CD4-positive, alpha-beta T cell treated with Interleukin-6 for 4 hours (primary cell): ENCODE results near the gene NOCT.
"Not testable (repeated sequence)": the region's sequence is repeated elsewhere in the genome, so short reads cannot be mapped to it uniquely, and the experiment has no call there.

Experiments used
- DNase-seq: peaks from one replicate; pipeline ENCODE4 v3.0.0-alpha.2; 2020; ENCODE audit warnings: mixed read lengths

The NOCT gene

DNA sequence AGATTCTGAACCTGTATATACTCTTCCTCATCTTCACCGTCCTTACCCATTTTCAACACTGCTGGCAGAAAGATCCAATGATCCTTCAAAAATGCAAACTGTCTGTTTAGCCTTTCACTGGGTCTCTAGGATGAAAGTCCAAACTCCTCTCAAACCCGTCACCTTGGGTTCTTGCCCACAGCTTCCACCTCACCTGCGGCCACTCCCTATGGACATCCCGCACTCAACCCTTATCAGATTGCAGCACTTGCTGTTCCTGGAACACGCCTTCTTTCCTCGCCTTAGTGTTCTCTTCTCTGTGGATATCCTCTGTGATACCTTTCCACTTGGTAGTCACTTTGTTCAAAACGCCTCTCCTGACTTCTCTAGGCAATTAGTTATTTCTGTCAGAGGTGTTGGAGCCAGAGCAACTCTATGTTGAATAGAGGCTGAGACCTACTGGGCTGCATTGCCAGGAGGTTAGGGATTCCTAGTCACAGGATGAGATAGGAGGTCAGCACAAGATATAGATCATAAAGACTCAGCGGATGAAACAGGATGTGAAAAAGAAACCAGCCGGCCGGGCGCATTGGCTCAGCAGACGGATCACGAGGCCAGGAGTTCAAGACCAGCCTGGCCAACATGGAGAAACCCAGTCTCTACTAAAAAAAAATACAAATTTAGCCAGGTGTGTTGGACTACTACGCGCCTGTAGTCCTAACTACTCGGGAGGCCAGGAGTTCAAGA, 4.2 kb upstream of the NOCT start:
- DNase-seq: no peak

DNA sequence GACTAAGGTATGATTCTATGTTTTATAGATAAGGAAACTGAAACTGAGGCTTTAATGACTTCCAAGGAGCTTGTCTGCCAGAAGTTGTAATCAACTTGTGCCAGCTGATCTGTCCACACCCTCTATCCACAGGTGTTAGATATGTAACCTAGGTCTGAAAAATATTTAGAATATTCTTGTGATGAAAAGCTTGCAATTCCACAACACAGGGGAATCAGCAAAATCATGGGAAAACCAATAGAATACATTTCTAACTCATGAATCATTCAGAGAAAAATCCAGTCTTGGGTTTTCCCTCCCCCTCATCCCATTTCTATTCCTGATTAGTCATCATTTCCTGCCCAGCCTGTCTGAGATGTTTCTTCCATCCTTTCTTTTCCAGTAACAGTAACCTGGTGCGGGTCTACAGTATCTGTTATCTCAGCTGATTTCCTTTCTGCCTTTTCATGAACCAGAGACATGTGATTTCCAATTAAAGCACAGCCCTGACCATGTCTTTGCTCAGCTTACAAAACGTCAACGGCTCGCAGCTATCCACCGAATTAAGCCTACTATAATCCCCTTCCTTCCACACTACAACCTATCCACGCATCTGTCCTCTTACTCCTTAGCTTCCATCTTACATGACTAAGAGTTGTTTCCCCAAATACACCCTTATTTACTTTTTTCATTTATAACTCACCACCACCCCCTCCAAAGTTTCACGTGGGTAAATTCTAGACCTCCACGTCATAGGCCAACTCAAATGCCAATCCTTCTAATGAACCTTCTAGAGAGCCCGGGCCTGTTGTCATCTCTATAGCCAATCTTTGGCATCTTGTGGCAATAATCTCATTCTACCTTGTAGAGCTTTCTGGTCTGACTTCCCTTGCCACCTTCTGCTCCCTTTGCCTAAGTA, 961 bp upstream of the NOCT start:
- no peak for DNase-seq

DNA sequence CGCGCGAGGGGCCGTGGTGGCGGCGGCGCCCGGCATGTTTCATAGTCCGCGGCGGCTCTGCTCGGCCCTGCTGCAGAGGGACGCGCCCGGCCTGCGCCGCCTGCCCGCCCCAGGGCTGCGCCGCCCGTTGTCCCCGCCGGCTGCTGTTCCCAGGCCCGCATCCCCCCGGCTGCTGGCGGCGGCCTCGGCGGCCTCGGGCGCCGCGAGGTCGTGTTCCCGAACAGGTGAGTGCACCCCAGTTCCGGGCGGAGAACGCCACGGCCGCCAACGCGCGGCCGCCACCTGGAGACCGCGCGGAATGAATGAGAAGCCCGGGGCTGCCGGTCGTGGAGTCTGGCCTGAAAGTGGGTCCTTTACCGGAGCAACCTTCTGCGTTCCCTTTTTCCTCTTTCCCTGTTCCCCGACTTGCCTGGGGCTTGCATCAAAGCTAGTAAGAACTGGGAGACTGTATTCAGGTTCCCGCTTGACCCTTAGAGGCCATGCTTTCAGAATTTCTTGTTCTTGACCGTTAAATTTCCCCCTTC, 429 bp downstream of the NOCT start:
- DNase-seq: peak; percentile 61

DNA sequence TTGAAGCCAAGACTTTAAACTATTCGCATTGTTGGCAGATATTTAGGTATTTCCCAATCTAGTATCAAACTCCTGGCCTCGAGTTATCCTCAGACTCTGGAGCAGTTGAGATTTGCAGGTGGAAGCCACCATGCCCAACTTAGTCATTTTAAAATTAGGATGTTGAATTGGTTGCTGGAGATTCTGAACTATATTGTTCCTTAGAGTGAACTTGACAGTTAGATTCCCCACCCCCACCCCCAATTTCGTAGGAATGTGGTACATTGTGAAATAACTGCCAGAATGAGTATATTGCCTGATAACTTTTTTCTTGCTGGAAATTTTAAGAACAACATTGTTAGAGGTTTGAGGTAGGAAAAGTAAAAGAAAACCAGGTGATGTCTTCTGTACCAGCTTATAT, 2.3 kb downstream of the NOCT start:
- DNase-seq: no peak

DNA sequence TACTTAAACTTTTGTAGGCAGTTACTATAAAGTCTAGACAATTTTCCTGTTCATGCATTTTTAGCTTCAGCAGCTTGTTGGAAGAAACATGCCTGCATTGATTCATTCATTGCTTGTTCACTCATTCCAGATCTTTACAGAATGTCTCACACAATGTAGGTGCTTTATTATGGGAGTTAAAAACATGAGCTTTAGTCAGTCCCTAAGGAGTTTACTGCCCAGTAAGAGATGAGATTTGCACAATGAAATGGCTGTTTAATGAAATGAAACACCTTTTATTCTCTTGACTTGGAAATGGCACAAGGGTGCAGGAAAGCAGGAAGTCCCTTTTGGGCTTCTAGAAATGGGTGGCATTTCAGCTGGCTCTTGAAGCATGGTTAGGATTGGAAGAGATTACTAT, 2.9 kb downstream of the NOCT start:
- DNase-seq: no peak

DNA sequence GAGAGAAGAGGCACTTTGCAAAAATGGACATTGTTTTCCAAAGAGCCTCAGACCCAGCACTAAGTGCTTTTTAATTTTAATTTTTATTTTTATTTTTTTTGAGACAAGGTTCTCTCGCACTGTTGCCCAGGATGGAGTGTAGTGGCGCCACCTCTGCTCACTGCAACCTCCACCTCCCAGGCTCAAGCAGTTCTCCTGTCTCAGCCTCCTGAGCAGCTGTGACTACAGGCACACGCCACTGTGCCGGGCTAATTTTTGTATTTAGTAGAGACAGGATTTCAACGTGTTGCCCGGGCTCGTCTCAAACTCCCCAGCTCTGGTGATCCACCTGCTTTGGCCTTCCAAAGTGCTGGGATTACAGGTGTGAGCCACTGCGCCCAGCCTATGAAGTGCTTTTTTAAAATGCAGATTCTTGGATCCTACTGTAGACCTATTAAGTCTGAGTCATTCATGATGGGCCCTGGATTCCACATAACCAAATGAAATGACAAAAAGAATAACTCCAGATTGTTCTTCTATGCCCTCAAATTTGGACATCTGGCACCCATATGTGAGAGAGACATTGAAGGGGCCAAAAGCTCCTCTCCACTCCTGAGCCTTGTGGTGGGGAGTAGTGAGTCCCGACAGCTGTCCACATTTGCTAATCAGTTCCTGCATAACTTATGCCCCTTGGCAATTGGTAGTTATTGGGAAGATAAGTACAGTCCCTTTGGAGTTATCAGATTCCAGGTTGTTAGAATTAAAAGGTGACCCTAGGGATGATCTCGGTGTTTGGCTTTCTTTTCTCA, 3.6 kb downstream of the NOCT start:
- no peak for DNase-seq

DNA sequence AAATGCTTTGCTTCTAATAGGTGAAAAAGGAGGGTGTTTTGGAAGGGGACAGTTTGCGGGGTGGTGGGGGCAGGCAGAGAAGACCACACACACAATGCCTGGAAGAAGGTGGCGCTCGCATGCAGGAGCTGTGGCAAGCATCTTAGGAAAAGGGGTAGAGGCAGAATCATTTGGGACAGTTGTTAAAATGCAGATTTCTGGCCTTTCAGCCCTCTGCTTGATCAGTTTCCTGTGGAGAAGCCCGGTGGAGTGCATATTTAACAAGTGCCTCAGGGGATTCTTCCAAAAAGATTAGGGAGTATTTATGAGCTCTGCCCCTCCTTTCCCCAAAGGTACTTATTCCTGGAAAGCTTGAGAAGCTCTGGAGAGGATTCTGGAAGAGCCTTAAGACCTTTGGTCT, 4.8 kb downstream of the NOCT start:
- DNase-seq: no peak

DNA sequence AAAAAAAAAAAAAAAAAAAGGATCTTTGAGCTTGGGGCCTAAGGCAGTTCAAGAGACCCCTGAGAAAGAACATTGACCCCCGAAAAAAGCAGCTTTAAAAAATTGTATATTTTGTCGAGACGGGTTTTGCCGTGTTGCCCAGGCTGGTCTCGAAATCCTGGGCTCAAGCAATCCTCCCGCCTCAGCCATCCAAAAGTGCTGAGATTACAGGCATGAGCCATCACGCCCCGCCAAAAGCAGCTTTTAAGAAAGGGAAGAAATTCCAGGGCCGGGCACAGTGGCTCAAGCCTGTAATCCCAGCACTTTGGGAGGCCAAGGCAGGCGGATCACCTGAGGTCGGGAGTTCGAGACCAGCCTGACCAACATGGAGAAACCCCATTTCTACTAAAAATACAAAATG, 5.5 kb downstream of the NOCT start:
- not testable (repeated sequence) for DNase-seq

DNA sequence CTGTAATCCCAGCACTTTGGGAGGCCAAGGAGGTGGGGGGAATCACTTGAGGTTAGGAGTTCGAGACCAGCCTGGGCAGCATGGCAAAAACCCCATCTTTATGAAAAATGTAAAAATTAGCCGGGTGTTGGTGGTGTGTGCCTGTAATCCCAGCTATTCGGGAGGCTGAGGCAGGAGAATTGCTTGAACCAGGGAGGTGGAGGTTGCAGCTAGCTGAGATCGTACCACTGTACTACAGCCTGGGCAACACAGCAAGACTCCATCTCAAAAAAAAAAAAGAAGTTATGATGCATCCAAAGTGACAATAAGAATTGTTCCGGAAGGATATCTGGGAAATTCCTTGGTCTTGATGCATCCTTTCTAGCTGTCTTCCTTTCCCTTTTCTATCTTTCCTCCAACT, 7.3 kb downstream of the NOCT start:
- no peak for DNase-seq

DNA sequence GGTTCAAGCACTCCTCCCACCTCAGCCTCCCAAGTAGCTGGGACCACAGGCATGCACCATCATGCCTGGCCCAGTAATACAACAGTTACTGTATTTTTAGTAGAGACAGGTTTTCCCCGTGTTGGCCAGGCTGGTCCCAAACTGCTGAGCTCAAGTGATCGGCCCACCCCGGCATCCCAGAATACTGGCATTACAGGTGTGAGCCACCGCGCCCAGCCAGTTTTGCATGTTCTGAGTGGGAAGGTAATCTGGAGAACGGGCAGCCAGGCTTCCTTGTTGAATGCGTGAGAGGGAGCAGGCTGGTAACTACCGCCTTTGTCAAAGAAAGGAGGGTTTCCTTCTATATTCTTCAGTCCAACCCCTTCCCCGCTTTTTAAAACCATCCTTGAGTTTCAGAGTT, 9.1 kb downstream of the NOCT start:
- no peak for DNase-seq

DNA sequence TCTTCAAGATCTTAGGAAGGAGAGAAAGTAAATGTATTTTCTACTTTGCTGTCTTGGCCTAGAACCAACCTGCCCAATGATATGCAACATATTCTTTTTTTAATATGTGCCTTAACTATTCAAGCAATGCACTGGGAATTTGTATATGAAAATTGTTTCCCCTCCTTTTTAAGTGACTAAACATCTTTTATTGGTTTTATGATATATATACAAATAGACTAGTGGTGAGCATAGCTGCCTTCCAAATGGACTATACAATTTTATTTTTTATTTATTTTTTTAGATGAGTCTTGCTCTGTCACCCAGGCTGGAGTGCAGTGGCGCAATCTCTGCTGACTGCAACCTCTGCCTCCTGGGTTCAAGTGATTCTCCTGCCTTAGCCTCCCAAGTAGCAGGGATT, 10.3 kb downstream of the NOCT start:
- no peak for DNase-seq

DNA sequence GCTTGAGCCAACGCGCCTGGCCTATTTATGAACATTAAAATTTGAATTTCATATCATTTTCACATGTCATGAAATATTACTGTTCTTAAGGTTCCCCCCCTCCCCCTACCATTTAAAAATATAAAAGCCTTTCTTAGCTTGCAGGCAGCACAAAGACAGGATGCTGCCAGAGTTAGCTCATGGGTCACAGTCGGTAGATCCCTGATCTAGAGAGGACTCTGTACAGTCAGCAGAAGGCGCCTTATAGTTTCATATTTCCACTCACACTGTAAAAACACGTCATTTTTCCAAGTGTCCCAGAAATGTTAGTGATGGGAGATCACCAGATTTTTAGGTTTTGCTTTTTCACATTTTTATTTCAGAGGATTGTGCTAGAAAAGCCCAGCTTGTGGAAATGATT, 12.2 kb downstream of the NOCT start:
- DNase-seq: no peak

DNA sequence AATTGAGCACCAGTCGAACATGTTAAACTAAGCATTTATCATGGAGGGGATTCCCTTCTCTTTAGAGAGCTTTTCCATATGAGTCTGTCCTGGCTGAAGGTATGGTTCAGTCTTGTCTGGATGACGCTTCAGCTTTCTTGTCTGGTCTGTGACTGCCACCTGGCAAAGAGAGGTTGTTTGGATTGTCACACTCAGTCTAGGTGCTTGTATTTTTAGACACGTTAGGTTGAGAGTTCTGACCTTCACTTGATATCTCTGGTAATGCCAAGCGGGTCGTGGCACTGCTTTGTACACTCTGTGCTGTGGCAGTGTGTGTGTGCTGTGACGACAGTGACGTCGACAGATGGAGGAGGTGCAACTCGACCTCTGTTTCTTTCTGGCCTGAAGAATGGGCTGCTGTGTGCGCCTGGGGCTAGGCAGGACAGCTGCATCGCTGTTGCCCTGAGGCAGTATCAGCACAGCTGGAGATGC, 12.6 kb downstream of the NOCT start:
- DNase-seq: no peak

DNA sequence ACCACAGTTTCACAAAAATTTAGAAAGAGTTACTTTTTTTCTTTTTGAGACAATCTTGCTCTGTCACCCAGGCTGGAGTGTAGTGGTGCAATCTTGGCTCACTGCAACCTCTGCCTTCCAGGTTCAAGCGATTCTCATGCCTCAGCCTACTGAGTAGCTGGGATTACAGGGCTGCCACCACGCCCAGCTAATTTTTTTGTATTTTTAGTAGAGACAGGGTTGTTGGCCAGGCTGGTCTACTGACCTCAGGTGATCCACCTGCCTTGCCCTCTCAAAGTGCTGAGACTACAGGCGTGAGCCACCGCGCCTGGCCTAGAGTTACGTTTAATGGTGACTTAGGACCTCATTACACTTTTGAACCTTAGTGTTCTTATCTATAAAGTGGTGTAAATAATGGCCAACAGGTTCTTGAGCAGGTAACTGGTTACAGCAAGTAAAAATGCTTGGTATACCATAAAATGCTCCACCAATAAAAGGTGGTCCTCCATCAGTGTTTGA, 14.3 kb downstream of the NOCT start:
- DNase-seq: not testable (repeated sequence)

DNA sequence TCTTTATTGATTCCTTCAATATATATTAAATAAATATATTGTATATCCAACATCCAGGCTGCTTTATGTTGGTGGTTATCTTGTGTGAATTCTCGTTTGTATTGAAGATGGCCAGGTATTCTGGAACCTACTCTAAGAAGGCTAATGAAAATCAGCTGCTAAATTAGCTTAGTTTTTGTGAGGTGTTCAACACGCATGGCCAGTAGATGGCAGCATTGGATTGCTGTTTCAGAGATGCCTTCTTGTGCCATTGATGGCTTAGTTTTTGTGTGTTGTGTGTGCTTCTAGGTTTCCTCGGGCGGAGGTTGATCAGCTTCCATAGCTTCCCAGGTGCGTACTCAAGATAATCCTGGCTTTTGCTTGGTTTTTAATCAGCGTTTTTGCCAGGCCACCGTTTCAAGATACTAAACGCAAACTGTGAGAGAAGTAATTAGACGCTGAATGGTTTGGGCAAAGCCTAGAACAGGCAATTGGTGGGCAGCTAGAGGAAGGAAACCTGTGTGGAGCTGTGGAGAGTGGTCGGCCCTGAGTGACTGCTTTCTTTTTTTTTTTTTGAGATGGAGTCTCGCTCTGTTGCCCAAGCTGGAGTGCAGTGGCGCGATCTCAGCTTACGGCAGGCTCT, 15.1 kb downstream of the NOCT start:
- peak; percentile 83 for DNase-seq

DNA sequence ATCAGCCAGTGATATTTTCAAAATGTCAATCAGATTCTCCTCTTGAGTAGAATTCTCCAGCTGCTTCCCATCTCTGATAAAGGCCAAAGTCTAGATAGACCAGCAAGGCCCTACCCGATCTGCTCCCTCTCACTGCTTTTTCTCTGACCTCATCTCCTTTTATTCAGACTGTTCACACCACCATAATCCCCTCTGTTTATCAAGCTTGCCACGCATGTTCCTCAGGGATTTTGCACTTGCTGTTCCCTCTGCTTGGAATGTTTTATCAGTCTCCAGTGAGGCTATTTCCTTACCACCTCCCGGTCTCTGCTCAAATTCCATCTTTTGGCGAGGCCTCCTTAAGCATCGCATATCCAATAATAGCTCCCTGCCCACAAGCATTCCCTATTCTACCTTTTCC, 20.1 kb downstream of the NOCT start:
- DNase-seq: no peak

DNA sequence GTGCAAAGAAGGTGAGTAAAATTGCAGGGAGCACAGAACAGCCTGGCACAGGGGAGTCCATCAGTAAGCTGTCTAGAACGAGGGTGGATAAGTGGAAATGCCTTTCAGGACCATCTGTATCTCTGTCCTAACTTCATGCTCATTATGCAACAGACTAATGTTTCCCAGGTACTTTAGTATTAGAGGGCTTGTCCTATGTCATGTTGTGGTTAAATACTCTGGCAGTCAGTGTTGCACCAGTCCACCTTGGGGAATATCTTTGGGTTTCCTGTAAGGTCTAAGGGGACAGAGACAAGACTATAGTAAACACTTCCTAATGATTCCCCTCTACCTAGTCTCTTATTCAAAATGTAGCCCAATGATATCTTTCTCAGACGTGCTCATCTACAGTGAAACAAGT, 21.3 kb downstream of the NOCT start:
- no peak for DNase-seq

DNA sequence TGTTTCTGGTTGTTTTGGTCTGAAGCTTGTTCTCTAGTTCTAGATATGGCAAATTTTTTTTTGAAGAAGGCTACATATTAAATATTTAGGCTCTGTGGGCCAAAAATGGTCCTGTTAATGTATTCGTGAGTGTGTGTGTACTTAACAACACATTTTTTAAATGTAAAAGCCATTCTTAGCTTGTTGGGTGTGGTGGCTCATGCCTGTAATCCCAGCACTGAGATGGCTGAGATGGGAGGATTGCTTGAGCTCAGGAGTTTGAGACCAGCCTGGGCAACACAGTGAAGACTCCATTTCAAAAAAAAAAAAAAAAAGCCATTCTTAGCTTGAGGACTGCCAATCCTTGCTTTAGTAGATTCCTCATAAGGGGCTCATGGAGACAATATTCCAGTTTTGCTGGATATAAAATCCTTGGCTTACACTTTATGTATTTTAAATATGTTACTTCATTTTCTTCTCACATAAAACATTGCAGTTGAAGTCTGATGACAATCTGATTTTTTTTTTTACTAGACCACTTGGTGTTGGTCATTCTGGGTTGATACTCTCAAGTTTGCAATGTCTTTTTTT, 23.4 kb downstream of the NOCT start:
- DNase-seq: no peak

DNA sequence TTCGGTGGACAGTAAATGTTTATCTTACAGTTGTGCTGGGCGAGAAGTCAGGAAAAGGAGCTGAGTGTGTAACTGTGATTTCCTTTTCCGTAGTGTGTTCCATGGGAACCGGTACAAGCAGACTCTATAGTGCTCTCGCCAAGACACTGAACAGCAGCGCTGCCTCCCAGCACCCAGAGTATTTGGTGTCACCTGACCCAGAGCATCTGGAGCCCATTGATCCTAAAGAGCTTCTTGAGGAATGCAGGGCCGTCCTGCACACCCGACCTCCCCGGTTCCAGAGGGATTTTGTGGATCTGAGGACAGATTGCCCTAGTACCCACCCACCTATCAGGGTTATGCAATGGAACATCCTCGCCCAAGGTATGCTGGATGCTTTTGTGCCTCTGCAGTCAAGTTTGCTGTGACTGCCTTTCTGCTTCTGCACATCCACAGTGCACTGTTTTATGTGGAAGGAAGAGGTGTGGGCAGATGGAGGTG, 27.4 kb downstream of the NOCT start:
- DNase-seq: no peak

DNA sequence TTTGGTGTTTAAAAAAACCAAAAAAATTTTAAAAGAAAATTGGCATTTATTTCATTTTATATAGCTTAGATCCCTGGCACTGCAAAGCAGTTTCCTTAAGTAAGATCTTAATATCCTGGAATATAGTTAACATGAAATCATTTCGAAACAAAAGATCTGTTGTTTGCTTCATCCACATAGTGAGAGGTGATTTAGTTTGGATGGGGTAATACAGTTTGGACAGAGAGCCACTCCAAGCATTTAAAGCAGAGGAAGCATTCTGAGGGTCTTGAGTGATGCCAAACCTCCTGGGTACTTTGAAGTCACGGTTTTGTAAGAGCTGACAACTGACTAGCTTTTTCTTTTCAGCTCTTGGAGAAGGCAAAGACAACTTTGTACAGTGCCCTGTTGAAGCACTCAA, 28.7 kb downstream of the NOCT start:
- no peak for DNase-seq

DNA sequence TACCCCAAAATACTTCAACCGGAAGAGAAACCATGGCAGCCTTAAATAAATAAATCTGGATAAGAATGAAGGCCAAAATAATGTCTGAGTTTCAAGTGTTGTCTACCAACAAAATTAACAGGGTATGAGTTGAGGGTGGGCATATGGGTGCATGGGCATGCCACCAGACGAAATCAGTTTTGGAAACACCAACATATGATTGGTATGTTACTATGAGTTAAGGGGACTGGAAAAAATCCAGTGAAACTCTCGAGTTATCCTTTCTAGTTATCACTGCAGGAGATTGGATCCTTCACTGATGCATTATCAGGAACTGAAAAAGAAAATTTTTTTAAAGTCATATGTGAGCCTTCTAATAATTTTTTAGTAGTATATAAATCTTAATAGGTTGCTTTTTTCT, 32.4 kb downstream of the NOCT start:
- no peak for DNase-seq

DNA sequence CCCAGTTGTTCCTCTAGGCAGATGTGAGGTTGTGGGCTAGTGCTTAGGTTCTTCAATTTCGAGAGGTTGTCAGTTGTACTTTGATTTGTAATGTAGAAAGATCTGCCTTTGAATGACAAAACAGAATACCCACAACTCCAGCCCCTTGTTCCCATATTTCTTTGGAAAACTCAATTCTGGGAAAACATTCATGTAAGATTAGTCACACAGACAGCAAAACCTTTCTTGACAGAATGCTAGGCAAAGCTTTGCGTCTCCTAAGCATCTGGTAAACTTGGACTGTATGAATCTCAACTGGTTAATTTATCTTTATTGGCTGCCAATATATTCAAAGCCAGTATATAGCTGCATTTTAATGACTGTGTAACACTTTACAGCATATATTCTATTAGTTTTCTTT, 34.9 kb downstream of the NOCT start:
- DNase-seq: no peak
